OCI-LY7 (cell line): ENCODE data around the gene CTDSPL2.
"Not testable (repeated sequence)": the region's sequence is repeated elsewhere in the genome, so short reads cannot be mapped to it uniquely, and the experiment has no call there.

Experiments
- EZH2phosphoT487 ChIP-seq: fragments of 200-600 bp; sonication (generic); IDR thresholded peaks from 2 replicates; pipeline ENCODE4 v1.6.1; 2018; ENCODE audit warnings: low read depth, borderline replicate concordance, mild to moderate bottlenecking, mixed run types, antibody characterized with exemption, low read length, moderate library complexity, mixed read lengths
- TF ChIP-seq, protein P1 (sequence below): fragments of 200-600 bp; sonication (generic); conservative IDR thresholded peaks from 2 replicates; pipeline ENCODE4 v1.5.1; 2014; ENCODE audit warnings: mild to moderate bottlenecking, antibody characterized with exemption, low read length, moderate library complexity, mixed read lengths

DNA sequence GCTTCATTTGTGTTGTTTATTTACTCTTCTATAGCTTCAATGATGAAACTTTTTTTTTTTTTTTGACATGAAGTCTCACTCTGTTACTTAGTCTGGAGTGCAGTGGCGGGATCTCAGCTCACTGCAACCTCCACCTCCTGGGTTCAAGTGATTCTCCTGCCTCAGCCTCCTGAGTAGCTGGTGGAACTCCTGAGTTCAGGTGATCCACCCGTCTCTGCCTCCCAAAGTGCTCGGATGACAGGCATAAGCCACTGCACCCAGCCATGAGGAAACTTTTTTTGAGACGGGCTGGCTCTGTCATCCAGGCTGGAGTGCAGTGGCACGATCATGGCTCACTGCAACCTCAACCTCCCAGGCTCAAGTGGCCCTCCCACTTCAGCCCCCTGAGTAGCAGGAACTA, 104.8 kb downstream of the CTDSPL2 start:
- TF ChIP-seq, protein P1, sequence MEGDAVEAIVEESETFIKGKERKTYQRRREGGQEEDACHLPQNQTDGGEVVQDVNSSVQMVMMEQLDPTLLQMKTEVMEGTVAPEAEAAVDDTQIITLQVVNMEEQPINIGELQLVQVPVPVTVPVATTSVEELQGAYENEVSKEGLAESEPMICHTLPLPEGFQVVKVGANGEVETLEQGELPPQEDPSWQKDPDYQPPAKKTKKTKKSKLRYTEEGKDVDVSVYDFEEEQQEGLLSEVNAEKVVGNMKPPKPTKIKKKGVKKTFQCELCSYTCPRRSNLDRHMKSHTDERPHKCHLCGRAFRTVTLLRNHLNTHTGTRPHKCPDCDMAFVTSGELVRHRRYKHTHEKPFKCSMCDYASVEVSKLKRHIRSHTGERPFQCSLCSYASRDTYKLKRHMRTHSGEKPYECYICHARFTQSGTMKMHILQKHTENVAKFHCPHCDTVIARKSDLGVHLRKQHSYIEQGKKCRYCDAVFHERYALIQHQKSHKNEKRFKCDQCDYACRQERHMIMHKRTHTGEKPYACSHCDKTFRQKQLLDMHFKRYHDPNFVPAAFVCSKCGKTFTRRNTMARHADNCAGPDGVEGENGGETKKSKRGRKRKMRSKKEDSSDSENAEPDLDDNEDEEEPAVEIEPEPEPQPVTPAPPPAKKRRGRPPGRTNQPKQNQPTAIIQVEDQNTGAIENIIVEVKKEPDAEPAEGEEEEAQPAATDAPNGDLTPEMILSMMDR: not testable (repeated sequence)
- not testable (repeated sequence) for TF ChIP-seq EZH2phosphoT487
